ENCODE results near the gene MYB.
"Not testable (repeated sequence)": the region's sequence is repeated elsewhere in the genome, so short reads cannot be mapped to it uniquely, and the experiment has no call there.

DNA sequence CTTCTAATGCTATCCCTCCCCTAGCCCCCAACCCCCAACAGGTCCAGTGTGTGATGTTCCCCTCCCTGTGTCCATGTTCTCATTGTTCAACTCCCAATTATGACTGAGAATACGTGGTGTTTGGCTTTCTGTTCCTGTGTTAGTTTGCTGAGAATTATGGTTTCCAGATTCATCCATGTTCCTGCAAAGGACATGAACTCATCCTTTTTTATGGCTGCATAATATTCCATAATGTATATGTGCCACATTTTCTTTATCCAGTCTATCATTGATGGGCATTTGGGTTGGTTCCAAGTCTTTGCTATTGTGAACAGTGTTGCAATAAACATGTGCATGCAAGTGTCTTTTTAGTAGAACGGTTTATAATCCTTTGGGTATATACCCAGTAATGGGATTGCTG is 30.6 kb upstream of the MYB start:
- not testable (repeated sequence) for TF ChIP-seq MAZ (IDR thresholded peaks at IDR 0.05; ENCODE audit: borderline replicate concordance, low read depth, low read length); RFX5 (IDR thresholded peaks at IDR 0.05; ENCODE audit: low read depth, low read length); MXI1 (IDR thresholded peaks at IDR 0.05; ENCODE audit: borderline replicate concordance, low read depth, low read length); POLR2A (IDR thresholded peaks at IDR 0.05; ENCODE audit: low read depth, low read length); CHD1 (IDR thresholded peaks at IDR 0.05; ENCODE audit: low read depth, low read length); RCOR1 (IDR thresholded peaks at IDR 0.05; ENCODE audit: insufficient replicate concordance, low read length); RAD21 (IDR thresholded peaks at IDR 0.05; ENCODE audit: low read length)
- TF ChIP-seq, protein P1, sequence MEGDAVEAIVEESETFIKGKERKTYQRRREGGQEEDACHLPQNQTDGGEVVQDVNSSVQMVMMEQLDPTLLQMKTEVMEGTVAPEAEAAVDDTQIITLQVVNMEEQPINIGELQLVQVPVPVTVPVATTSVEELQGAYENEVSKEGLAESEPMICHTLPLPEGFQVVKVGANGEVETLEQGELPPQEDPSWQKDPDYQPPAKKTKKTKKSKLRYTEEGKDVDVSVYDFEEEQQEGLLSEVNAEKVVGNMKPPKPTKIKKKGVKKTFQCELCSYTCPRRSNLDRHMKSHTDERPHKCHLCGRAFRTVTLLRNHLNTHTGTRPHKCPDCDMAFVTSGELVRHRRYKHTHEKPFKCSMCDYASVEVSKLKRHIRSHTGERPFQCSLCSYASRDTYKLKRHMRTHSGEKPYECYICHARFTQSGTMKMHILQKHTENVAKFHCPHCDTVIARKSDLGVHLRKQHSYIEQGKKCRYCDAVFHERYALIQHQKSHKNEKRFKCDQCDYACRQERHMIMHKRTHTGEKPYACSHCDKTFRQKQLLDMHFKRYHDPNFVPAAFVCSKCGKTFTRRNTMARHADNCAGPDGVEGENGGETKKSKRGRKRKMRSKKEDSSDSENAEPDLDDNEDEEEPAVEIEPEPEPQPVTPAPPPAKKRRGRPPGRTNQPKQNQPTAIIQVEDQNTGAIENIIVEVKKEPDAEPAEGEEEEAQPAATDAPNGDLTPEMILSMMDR (conservative IDR thresholded peaks at IDR 0.05; ENCODE audit: low read depth, low read length), result not testable (repeated sequence)

All from IMR-90 (cell line).